ENCODE results near the gene SPDL1. TPM values are rescaled to one million over a fixed set of nuclear protein-coding genes. Genes with fewer than 3 reads are reported as not detected.

SPDL1 gene
- total RNA-seq, 3 donors from 2014 or later: 8.3 to 9.8 (median 8.8) TPM

DNA sequence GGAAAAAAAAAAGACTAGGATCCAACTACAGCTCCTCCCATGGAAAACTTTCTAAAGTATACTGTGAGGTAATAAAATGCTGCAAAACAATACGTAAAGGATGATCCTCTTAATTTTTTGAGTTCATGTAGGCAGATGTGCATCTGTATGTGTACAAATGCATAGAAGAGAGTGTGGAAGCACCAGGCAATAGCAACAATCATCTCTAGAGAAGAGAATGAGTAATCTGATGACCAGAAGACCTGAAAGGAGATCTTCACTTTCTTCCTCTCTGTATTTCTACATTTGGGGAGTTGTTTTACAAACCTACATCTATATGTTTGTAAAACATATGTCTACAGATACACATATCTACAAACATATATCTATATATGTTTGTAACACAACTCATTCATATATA is 29.3 kb upstream of the SPDL1 start:
- TF ChIP-seq POLR2AphosphoS5 (IDR thresholded peaks at IDR 0.05): no peak
- no peak for TF ChIP-seq POLR2A (IDR thresholded peaks at IDR 0.05)
- Histone ChIP-seq H3K36me3 (no peaks in the 10 kb centered on the region), H3K4me1 (no peaks in the 10 kb centered on the region), H3K4me3 (no peak overlapping the region), H3K27me3 (no peaks in the 10 kb centered on the region), H3K27ac (no peak overlapping the region), H3K9me3 (peaks cover 0 to 9% of the 10 kb centered on the region in 2 donors)
- no peak for DNase-seq (ENCODE audit: low spot score in 2 of 2)
- intact Hi-C loops (cut with DNase I; ENCODE audit: low total_unique reads): no loop called here

DNA sequence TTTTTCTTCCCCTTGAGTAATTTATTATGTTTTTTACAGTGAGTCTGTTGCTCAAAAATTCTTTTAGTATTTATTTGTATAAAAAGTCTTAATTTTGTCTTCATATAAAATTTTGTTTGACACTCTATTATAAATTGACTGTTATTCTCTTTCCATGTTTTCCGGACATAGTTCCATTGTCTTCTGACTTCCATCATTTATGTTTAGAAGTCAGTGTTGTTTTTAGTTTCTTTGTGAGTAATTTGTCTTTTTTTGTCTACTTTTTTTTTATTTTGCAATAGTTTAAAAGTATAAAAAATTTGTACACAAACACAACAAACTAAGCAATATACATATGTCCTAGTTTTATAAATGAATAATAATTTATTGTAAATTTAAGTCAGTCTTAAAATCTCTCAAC is 25.7 kb upstream of the SPDL1 start:
- TF ChIP-seq, protein P1, sequence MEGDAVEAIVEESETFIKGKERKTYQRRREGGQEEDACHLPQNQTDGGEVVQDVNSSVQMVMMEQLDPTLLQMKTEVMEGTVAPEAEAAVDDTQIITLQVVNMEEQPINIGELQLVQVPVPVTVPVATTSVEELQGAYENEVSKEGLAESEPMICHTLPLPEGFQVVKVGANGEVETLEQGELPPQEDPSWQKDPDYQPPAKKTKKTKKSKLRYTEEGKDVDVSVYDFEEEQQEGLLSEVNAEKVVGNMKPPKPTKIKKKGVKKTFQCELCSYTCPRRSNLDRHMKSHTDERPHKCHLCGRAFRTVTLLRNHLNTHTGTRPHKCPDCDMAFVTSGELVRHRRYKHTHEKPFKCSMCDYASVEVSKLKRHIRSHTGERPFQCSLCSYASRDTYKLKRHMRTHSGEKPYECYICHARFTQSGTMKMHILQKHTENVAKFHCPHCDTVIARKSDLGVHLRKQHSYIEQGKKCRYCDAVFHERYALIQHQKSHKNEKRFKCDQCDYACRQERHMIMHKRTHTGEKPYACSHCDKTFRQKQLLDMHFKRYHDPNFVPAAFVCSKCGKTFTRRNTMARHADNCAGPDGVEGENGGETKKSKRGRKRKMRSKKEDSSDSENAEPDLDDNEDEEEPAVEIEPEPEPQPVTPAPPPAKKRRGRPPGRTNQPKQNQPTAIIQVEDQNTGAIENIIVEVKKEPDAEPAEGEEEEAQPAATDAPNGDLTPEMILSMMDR (IDR thresholded peaks at IDR 0.05): no peak
- TF ChIP-seq POLR2A (IDR thresholded peaks at IDR 0.05): no peak
- no peak for TF ChIP-seq POLR2AphosphoS5 (IDR thresholded peaks at IDR 0.05)

DNA sequence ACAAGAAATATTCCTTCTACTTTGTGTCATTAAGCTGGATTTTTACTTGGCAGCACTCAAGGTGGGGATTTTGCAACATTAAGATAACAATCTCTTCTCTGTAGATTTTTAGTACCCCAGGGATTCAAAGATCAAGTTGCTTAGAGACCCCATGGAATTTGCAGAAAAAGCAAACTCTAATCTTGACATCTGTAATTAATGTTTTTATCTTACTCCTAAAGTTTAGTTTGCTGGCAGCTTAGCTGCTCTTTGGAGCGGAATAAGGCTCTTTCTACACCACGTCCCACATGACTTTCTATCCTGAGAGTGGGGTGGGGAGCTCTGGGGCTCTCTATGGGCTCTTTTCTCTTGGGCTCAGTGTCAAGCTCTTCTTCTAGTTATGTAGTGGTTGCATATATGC is 21.7 kb upstream of the SPDL1 start:
- H3K9me3 ChIP-seq: peaks cover 0 to 9% of the 10 kb centered on the region in 2 donors
- H3K36me3 ChIP-seq: no peaks in the 10 kb centered on the region
- no peak for DNase-seq (ENCODE audit: low spot score in 2 of 2)
- no peak overlapping the region for H3K27ac ChIP-seq
- TF ChIP-seq POLR2A (IDR thresholded peaks at IDR 0.05) (no peak), POLR2AphosphoS5 (IDR thresholded peaks at IDR 0.05) (no peak)
- TF ChIP-seq, protein P1 (IDR thresholded peaks at IDR 0.05): no peak
- no peaks in the 10 kb centered on the region for H3K27me3 ChIP-seq
- H3K4me3 ChIP-seq: no peak overlapping the region
- no peaks in the 10 kb centered on the region for H3K4me1 ChIP-seq
- intact Hi-C loops (cut with DNase I; ENCODE audit: low total_unique reads): no loop called here

More for the DNA sequence above, 25.7 kb upstream of the SPDL1 start:
- Histone ChIP-seq H3K27me3 (no peaks in the 10 kb centered on the region), H3K27ac (no peak overlapping the region), H3K9me3 (peaks cover 0 to 9% of the 10 kb centered on the region in 2 donors), H3K4me3 (no peak overlapping the region), H3K4me1 (no peaks in the 10 kb centered on the region), H3K36me3 (no peaks in the 10 kb centered on the region)
- intact Hi-C loops (cut with DNase I; ENCODE audit: low total_unique reads): no loop called here
- no peak for DNase-seq (ENCODE audit: low spot score in 2 of 2)

DNA sequence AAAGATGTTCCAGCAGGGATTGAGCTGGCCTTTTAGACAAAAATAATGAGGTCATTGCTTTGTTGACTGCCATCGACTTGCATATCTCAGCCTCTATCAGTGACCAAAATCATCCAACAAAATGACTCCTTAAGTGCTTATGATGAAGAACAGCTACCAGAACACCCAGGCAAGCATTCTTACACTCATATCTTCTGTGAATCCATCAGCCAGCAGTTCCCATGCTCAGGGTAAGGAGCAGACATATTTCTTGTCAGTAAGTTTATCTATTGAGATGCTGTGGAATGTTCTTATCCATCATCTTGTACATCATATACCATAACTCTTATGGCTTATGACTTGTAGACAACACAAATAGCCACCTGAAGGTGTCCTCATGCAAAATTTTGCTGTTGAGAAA is 20.2 kb upstream of the SPDL1 start:
- Histone ChIP-seq H3K27ac (no peak overlapping the region), H3K36me3 (no peaks in the 10 kb centered on the region), H3K4me1 (no peaks in the 10 kb centered on the region), H3K27me3 (no peaks in the 10 kb centered on the region), H3K9me3 (peaks cover 0 to under 1% of the 10 kb centered on the region in 2 donors), H3K4me3 (no peak overlapping the region)
- TF ChIP-seq, protein P1 (IDR thresholded peaks at IDR 0.05): no peak
- no peak for TF ChIP-seq POLR2A (IDR thresholded peaks at IDR 0.05)
- no peak for TF ChIP-seq POLR2AphosphoS5 (IDR thresholded peaks at IDR 0.05)
- intact Hi-C loops (cut with DNase I; ENCODE audit: low total_unique reads): no loop called here
- no peak for DNase-seq (ENCODE audit: low spot score in 2 of 2)

DNA sequence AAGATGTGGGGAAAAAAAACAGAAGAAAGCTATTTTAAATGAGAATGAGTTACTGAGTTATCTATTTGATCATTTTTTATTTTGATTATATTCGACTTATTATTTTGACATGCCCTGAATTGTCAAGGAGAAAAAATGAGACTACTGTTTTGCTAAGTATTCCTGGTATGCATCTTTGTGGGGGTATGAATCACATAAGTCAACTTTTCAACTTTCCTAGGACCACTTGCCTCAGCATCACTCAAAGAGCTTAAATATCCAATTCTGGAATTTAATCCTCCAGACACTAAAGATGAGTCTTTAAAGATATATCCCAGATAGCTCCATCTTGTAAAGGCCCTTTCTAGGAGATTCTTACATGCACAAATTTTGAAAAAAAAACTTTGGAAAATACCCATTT is 17.4 kb upstream of the SPDL1 start:
- TF ChIP-seq, protein P1 (IDR thresholded peaks at IDR 0.05): no peak
- no peak for DNase-seq (ENCODE audit: low spot score in 2 of 2)
- Histone ChIP-seq H3K4me3 (no peak overlapping the region), H3K9me3 (no peaks in the 10 kb centered on the region), H3K36me3 (no peaks in the 10 kb centered on the region), H3K27ac (no peak overlapping the region), H3K27me3 (peaks cover 0 to 5% of the 10 kb centered on the region in 2 donors), H3K4me1 (no peaks in the 10 kb centered on the region)
- intact Hi-C loops (cut with DNase I; ENCODE audit: low total_unique reads): no loop called here

DNA sequence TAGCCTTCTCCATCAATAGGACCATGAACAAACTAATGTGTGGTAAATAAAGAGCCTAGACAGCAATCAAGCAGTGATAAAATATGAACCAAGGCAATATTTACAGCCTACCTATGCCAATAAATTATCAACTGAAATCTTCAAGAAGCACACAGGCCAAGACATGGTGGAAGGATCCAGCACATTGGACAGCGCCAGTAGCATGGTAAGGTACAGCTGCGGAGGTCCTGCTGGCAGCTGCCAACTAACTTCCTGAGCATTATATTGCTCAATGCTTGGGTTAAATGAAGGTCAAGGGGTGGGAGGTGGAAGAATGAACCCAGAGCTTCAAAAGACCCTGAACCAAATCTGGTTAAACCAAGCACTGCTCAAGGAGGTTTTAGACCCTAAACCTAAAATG is 16.5 kb upstream of the SPDL1 start:
- no peak for TF ChIP-seq POLR2A (IDR thresholded peaks at IDR 0.05)
- TF ChIP-seq, protein P1 (IDR thresholded peaks at IDR 0.05): no peak
- TF ChIP-seq POLR2AphosphoS5 (IDR thresholded peaks at IDR 0.05): no peak
- Histone ChIP-seq H3K27me3 (peaks cover 0 to 5% of the 10 kb centered on the region in 2 donors), H3K4me3 (no peak overlapping the region), H3K36me3 (no peaks in the 10 kb centered on the region), H3K9me3 (no peaks in the 10 kb centered on the region), H3K4me1 (no peaks in the 10 kb centered on the region), H3K27ac (no peak overlapping the region)
- no peak for DNase-seq (ENCODE audit: low spot score in 2 of 2)
- intact Hi-C loops (cut with DNase I; ENCODE audit: low total_unique reads): no loop called here

Measured in breast epithelium (tissue), 4 donors.